Kidney capillary endothelial cell (primary cell): ENCODE data around the gene IMPG1.
"Not testable (repeated sequence)": the region's sequence is repeated elsewhere in the genome, so short reads cannot be mapped to it uniquely, and the experiment has no call there.

Experiments used
- DNase-seq: peaks from one replicate; pipeline ENCODE4 v3.0.0-alpha.2; 2018; ENCODE audit warnings: low spot score

Gene IMPG1

DNA sequence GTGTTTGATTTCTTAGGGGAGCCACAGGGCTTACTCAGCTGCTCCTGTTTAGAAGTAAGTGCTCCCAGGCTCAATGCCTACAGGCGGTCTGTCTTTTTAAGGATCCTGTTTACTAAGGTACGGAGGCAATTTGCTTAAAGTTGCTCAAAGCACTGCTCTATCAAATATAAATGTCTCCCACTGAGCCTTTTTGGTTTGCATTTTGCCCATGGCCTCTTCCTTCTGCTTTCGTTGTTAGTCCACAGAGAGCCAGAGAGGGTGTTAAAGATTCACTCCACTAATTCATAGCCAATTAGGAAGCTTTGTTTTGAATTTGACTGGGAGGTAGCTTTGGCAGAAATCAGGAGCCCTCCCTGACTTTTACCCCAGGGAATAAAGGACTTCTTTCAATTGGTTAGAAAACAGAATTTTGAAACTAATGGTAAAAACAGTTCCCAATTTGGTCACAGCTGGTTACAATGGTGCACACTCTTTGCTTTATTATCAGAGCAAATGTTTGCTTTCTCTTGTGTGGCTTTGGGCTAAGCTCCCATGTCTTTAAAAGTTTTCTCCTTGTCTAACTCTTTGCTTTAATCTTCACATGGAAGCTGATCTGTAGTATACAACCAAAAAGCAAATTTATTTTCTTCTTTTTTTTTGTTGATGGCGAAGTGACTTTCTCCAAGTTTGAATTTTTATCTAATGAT lies 126.2 kb downstream of the IMPG1 start:
- DNase-seq, result no peak

DNA sequence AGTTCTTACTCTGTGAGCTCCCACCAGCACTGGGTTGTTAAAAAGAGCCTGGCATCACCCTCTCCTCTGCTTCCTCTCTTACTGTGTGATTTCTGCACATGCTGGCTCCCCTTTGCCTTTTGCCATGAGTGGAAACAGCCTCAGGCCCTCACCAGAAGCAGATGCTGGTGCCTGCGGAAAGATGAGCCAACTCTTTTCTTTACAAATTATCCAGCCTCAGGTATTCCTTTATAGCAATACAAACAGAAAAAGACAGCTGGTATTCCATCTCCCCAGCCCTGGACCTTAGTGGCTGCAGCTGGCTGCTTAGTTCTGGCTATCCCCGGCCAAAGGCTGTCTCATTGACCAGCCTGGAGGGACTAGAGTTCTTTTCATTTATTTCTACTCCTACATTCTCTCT lies 129.1 kb downstream of the IMPG1 start:
- no peak for DNase-seq

DNA sequence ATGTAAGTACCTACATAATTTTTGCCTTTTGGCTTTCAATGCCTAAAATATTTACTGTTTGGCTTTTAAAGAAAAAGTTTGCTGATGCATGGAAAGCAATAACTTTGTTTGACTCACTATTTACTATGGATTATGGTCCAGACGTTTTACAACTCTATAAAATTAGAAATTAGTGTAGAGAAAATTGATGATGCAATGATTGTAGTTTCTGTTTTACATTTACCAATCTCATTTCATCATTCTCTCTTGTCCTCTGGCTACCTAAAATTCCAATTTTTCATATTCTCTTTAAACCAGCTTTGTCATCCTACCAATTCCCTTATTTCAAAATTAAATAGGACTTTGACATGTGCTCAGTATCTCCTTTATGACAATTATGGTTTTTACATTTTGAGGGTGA lies 131.0 kb downstream of the IMPG1 start:
- no peak for DNase-seq

DNA sequence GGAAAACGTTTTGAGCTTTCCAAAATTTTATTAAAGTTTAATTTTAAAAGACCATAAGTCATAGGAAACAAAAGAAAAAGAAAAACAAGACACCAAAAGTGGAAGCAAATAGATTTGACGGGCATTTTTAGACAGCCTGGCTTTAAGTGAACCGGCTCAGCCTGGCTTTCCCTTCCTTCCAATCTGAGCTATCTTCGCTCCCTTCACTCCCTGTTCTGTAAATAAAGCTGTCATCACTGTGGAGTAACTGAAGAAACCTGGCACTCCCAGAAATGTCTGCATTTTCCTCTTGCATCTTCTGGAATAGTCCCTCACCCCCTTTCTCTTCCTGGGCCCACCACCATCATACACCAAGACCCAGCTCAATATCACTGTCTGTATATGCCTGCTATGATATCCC lies 131.9 kb downstream of the IMPG1 start:
- DNase-seq, result no peak

DNA sequence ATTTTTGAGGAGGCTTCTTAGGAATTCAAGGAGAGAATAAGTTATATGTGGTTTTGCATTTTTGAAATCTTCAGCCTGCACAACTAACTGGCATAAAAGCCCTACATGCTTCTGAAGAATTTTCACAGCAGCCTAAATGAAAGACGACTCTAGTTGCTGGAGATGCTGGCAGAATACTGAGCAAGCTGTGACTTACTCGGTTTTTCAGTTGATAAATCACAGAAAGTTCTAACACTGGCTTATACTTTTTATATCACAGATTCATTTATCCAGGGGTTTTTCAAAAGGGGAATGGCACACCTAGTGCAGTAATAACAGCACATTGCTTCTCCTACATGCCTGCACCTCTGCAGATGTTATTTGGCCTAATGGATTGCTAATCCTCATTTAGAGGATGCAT lies 134.6 kb downstream of the IMPG1 start:
- no peak for DNase-seq

DNA sequence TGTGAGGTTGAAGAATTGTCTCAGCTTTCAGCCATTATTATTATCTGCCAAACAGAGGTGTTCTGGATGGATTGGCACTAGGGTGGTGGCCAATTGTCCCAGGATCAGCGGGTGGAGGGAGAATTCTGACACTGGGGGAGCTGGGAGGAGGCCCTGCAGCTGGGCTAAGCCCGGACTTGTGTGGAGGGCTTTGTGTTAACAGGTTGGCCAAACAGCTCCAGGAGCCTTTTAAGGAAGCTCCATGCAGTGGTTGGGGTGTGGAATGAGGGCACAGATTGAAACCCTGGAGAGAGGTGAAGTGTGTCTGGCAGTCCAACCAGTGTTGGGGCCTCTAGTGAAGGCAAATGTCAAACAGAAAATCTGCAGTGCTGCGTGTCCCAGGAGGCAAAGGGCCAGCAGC lies 135.8 kb downstream of the IMPG1 start:
- DNase-seq, result no peak

DNA sequence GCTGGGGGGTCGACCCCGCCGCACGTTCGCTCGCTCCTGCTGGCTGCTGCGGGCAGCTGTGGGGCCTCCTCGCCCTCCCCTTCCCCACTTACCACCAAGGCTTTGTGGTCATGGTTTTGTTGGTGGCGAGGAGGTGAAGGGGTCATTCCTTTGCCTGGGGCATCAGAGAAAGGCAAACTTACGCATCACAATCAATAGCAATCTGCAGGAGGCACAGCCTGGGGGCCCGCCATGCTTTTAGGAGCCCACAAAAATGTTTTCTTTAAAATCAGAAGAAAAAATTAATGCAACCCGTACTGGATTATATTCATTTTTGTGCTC lies 137.0 kb downstream of the IMPG1 start:
- DNase-seq, result no peak

DNA sequence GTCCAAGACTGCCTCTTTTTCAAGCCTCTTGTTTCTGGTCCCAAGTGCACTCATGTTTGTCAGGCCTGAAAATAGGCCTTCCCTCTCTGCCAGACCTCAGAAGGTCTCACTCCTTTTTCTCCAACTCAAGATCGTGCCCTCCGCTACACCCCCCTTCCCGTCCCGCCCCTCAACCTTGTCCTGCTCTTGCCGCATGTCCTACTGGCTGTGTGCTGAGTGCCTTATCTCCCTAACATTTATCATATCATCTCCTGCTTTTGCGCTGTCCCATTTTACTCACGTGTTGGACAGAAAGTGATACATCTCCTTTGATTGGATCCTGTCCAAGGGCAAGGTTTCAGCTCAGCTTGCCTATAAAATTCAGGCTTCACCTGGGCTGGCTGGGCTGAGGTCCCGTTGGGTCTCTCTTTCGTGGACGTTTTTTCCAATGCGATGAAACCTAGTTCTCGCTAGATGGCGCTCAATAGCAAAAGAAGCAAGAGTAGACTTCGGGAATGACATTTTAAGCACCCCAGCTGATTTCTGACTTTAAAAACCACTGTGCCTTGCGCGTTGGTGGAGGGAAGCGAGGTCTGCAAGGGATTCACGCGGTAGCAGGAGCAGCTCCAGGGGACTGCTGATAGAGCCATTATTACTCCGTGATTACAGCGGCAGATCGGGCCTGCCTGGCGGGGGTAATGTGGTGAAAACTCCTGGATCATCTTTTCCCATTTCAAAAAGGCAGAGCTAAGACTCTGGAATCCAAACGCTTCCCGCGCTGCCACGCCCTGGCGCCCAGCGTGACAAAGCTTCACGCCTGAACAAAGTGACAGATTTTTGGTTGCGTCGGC lies 137.6 kb downstream of the IMPG1 start:
- peak; percentile 73 for DNase-seq

DNA sequence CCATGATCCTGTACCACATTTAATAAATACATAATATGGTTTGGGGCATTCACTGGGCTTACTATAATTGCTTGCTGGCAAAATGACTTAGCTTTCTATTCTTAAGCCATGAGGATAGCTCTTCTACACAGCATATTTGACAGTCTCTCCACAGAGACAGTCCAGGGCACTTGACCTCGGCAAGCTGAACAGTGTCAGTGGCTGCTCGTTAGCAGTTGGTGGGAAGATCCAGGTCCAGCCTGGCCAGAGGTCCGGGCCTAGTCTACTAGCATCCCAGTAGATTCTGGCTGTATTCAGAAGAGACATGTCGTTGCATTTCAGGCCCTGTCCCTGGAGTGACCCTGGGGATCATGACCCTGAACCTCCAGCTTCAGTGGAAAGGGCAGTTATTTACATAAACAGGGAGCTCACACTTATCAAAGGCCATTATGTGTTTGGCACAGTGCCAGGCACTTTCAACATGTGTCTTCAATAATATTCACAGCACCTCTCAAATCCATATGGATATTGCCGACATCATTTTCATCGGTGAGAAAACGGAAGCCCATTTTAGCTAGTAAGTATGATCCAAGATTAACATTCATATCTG lies 139.0 kb downstream of the IMPG1 start:
- no peak for DNase-seq

DNA sequence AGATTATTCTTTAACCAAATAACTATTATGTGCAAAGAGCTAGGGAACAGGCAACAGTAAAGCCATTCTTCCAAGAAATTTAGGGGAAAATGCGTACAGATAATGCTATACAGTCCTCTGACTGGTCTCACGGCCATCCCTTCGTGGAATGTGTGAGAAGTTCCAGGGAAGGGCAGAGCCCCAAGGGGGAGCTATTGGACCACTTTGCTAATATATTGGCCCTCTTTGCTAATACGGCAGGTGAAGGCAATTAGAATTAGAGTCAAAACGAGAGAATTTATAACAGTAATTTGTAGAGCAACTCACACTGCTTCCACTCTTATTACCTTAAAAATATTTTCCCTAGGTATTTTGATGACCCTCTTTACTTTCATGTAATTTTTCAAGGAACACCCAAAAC lies 140.4 kb downstream of the IMPG1 start:
- DNase-seq, result no peak

DNA sequence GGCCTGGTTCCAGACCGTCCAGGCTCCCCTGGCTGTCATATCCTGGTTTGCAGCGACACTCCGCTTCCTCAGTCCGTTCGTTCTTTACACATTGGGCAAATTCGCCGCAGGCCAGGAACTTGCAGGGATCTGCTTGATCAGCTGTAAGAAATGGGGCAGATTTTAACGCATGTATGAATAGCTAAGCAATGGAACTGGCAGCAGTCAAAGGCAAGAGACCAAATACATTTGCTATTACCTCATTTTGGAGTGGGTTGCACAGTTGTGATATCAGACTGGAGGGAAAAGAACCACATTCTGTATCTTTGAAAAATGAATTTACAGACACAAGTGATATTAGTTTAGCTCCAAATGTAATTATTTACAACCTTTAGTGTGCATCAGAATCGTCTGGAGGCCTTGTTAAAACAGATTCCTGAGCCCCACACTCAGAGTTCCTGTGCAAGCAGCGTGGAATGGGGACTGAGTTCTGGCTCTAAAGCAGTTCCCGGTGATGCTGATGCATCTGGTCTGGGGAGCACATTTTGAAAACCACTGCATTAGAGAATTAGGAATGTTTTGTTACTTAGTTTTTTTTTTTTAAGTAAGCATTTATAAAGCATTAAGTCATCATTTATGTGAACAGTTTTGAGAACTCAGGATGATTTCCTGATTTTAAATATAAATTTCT lies 141.3 kb downstream of the IMPG1 start:
- no peak for DNase-seq

DNA sequence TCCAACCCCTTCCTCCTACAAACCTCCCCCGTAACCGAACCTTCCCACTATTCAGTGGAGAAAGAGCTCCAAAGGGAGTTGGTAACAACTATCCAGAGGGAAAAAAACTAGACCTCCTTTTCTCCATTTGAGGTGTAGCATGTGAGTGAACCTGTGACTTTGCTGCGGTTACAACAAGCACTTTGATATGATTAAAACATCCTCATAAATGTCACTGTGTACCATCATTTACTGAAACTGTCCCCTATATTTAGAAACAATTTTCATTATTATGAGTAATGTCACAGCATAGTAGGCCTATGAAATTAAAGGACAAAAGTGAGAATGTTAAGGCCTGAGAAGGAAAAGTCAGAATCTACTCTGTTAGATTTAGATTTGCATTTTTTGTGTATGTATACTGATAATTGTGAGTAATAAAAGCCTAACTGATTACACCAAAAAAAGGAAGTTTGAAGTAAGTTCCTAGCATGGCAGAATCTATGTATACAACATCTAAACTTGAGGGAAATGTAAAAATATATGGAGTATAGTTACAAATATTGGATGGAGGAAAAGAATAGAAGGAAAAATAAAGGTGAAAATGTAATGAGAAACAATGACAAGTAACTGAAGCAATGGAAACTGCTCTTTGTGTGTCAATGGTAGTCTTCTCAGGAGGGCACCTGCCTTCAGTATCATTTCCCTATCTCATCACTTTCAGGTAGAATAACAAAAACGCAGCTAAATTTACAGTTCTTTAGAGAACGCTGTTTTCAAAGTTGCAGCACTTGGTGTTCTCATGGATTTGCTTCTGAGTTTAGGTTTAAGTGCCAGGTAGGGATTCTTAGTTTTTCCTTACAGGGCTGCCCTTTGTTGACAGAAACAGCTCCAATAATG lies 145.9 kb downstream of the IMPG1 start:
- DNase-seq, result no peak

DNA sequence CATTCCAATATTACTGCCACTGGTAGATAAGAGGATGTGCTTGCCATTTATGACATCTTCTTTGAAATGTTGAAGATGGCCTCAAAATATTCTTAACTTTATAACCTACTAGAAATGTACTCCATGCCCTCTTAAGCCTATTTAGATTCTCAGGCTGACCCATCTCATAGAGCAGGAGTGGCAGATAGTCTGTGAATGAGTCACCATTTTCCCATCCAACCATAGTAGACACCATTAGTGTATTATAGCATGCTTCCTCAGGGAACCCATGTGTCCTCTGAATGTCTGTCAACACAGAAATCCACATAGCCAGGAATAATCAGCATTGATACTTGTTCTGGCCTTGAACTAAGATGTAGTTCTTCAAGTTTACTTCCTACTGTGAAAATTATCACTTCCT lies 150.2 kb downstream of the IMPG1 start:
- DNase-seq, result peak; percentile 25

DNA sequence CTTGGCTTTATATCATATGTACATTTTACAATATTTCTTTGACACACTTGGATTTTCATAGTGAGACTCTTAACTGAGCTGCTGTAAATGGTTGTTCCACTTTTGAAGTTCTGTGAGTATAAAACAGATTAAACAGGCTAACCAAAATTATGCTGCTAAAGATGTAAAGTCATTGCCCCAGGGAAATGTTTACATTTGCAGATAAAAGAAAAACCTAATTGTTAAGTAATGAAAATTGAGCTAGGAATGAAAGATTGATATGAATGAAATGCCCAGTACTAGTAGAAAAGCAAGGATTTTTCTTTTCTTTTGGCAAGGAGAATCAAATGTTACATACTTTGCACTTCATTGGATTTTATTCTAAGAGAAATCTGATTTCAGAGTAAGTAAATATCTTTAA lies 159.4 kb downstream of the IMPG1 start:
- DNase-seq, result no peak

DNA sequence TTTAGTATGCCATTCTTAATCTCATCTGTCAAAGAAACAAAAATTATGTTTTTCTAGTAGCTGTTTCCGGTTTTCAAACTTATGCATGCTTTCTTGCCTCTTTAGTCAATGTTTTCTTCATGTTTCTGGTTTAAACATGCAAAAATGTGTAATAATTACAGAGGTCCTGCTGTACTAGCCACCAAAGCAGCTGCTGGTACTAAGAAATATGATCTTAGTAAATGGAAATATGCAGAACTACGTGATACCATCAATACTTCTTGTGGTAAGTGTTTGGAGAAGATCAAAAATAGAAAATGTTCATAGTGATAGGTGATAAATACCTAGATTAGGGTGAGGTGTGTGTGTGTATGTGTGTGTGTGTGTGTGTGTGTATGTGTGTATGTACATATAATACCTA lies 165.0 kb downstream of the IMPG1 start:
- no peak for DNase-seq

DNA sequence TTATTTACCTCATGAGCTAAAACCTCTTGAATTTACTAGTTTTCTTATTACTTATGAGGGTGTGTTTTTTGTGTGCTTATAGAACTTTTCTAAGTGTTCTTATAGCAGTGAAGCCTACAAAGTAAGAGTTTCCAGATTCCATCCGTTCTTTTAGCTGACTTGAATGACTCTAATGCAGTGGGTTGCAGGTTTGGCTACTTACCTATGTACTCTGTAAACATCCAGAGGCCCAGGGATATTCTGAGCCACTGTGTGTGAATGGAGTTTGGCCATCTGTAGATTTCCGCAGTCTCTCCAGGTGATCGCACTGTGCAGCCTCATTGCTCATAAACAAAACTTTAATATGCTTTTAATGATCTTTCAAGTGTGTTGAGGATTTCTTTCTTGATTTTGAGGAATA lies 165.6 kb downstream of the IMPG1 start:
- no peak for DNase-seq

DNA sequence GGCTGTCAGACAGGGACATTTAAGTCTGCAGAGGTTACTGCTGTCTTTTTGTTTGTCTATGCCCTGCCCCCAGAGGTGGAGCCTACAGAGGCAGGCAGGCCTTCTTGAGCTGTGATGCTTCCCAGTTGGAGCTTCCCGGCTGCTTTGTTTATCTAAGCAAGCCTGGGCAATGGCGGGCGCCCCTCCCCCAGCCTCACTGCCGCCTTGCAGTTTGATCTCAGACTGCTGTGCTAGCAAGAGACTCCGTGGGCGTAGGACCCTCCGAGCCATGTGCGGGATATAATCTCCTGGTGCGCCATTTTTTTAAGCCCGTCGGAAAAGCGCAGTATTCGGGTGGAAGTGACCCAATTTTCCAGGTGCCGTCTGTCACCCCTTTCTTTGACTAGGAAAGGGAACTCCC lies 167.3 kb downstream of the IMPG1 start:
- not testable (repeated sequence) for DNase-seq

DNA sequence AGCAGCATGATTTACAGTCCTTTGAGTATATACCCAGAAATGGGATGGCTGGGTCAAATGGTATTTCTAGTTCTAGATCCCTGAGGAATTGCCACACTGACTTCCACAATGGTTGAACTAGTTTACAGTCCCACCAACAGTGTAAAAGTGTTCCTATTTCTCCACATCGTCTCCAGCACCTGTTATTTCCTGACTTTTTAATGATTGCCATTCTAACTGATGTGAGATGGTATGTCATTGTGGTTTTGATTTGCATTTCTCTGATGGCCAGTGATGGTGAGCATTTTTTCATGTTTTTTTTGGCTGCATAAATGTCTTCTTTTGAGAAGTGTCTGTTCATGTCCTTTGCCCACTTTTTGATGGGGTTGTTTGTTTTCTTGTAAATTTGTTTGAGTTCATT lies 172.2 kb downstream of the IMPG1 start:
- not testable (repeated sequence) for DNase-seq

DNA sequence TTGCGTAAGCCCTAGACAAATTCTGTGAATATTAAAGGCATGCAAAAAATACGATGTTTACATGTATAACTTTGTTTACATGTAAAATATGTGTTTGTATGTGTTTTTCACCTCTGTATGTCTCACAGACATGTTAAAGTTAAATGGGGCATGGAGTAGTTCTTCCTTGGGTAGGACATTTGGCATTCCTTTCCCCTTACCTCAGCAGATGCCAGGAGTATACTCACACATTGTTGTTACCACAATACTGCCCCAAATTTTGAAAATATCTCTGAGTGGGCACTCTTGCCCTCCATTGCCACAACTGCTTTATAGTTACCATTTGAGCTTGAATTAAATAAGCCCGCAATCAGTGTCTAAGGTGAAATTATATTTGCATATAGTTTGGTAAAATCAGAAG lies 175.9 kb downstream of the IMPG1 start:
- DNase-seq, result no peak

DNA sequence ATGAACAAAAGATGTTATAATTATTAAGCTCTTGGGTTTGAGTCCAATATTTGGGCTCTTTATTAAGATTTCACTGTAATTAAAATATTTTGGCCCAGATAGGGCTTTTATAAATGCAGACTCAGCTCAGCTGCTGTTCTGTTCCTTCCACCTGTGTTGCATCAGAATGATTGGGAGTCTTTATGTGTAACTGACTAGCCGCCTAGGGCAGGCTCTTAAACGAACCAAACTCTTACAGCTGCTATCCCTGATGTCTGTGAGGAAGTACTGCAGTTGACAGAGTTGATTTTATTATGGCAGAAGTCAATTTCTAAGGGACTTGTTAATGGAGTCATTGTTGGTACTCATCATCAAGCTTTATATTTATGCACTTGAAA lies 178.7 kb downstream of the IMPG1 start:
- no peak for DNase-seq

DNA sequence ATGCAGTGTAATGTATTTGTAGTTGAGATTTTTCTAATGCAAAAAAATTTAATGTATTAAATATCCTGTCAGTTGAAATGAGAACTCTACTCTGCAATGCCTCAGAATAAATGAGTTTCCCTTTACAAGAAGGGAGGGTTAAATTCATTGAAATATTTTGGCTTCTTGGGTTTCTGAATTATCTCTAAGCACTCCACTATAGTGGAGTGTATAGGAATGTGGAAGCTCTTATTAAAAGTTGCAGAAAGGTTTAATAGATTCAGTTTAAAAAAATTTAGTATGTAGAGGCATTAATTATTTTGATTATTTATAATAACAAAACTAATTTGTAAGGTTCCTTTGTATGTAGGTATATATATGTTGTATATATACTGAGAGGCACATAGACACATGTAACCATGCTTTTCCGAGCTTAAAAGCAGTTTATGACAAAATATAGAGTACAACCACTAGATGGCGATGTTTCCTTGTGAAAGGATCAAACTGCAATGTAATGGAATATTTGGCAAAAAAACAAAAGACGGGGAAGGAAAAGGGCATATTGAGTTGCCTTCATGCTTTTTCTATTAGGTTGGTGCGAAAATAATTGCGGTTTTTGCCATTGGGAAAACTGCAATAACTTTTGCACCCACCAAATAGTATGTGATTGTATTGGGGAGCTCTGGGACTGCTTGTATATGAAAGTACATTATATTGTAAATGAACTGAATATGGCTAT lies 179.2 kb downstream of the IMPG1 start:
- peak; percentile 72 for DNase-seq
